GM10248 (cell line): ENCODE data around the gene B4GALNT2.
A peak's percentile ranks its signal among the peaks of the same experiment; 100 is the strongest.
"Not testable (repeated sequence)": the region's sequence is repeated elsewhere in the genome, so short reads cannot be mapped to it uniquely, and the experiment has no call there.

Source experiments
- CTCF ChIA-PET: fragments of 300-600 bp; sonication (Branson Sonifier 250); formaldehyde crosslinking; extraction: SDS; loops from one replicate; lab custom pipeline; 2021; ENCODE audit warnings: antibody characterized with exemption; lab: Yijun Ruan, JAX
- POLR2A ChIA-PET: fragments of 350-650 bp; sonication (Branson Sonifier 250); formaldehyde crosslinking; extraction: SDS; loops from one replicate; lab custom pipeline; 2020; ENCODE audit warnings: antibody characterized with exemption; lab: Yijun Ruan, JAX
- DNase-seq: peaks from one replicate; pipeline ENCODE4 v3.0.0; 2012; ENCODE audit errors: extremely low spot score
- TF ChIP-seq, protein P1 (sequence below): IDR thresholded peaks from 2 replicates; pipeline ENCODE4 v1.5.1; 2012; ENCODE audit warnings: mild to moderate bottlenecking, low read depth; ENCODE audit errors: extremely low read depth, missing control alignments, control extremely low read depth

B4GALNT2 gene

GRCh38 chr17:49168706-49169105 lies 36.1 kb downstream of the B4GALNT2 start:
- TF ChIP-seq, protein P1, sequence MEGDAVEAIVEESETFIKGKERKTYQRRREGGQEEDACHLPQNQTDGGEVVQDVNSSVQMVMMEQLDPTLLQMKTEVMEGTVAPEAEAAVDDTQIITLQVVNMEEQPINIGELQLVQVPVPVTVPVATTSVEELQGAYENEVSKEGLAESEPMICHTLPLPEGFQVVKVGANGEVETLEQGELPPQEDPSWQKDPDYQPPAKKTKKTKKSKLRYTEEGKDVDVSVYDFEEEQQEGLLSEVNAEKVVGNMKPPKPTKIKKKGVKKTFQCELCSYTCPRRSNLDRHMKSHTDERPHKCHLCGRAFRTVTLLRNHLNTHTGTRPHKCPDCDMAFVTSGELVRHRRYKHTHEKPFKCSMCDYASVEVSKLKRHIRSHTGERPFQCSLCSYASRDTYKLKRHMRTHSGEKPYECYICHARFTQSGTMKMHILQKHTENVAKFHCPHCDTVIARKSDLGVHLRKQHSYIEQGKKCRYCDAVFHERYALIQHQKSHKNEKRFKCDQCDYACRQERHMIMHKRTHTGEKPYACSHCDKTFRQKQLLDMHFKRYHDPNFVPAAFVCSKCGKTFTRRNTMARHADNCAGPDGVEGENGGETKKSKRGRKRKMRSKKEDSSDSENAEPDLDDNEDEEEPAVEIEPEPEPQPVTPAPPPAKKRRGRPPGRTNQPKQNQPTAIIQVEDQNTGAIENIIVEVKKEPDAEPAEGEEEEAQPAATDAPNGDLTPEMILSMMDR, result no peak
- CTCF ChIA-PET, result interaction anchor here (3.1 kb wide), 1 partner anchor 12 kb away, joined by 18 read pairs; no protein-coding TSS in a partner anchor
- POLR2A ChIA-PET, result no interaction called here
- DNase-seq, result no peak

DNA sequence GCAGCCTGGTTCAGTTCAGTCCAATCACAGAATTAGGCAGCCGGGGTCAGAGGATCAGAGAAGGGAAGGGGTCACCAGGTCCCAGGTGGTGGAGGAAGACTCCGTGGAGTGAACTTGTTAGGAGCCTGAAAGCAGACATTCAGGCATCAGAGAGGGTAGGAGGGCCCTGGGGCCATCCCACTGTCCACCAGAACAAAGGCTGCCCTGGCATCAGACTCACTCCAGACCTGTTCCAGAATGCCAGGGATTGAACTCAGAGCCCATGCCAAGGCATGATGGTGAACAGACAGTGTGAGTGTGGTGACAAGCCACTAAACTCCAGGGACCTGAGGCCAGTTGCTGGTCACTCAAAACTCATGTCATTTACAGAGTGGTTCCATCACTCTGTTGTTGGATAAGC lies 37.6 kb downstream of the B4GALNT2 start:
- POLR2A ChIA-PET, result no interaction called here
- CTCF ChIA-PET, result interaction anchor here (1.4 to 1.9 kb wide), 3 partner anchors 11 to 121 kb away, joined by 4 to 8 read pairs (median 6); no protein-coding TSS in a partner anchor

GRCh38 chr17:49170711-49171110 lies 38.1 kb downstream of the B4GALNT2 start:
- POLR2A ChIA-PET, DNase-seq: not testable (repeated sequence)
- CTCF ChIA-PET, result interaction anchor here (1.4 to 1.9 kb wide), 4 partner anchors 9 to 120 kb away, joined by 3 to 8 read pairs (median 5); no protein-coding TSS in a partner anchor

More for the DNA sequence above, 37.6 kb downstream of the B4GALNT2 start:
- TF ChIP-seq, protein P1, result no peak
- no peak for DNase-seq

GRCh38 chr17:49175978-49176377 lies 43.4 kb downstream of the B4GALNT2 start:
- POLR2A ChIA-PET, DNase-seq: not testable (repeated sequence)
- CTCF ChIA-PET, result interaction anchor here (0.8 kb wide), 1 partner anchor 52 kb away, joined by 5 read pairs; no protein-coding TSS in a partner anchor

DNA sequence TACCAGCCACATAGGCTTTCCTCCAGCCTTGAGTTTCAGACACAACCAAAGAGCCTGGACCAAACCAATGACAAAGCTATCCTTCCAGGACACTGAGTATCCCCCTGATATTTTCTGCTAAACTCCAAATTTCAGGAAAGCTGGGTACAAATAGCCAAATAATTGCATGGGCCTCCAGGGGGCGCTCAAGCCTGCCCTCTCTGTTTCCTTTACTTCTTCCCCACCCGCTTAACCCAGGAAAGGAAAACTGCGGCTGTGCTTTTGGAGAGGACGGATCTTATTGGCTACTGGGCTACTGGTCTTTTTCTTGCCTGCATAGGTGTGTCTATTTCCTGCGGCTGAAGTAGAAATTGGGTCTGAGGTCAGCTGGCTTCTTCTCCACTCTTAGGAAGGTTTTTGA lies 47.7 kb downstream of the B4GALNT2 start:
- TF ChIP-seq, protein P1, result peak; percentile 64
- DNase-seq, result peak; percentile 70
- ChIA-PET POLR2A (no interaction called here), CTCF (interaction anchor here (1.0 to 6.9 kb wide), 24 partner anchors 9 to 377 kb away, joined by 3 to 124 read pairs (median 6); partner anchors contain the start of genes ABI3, GNGT2 and PHOSPHO1)

DNA sequence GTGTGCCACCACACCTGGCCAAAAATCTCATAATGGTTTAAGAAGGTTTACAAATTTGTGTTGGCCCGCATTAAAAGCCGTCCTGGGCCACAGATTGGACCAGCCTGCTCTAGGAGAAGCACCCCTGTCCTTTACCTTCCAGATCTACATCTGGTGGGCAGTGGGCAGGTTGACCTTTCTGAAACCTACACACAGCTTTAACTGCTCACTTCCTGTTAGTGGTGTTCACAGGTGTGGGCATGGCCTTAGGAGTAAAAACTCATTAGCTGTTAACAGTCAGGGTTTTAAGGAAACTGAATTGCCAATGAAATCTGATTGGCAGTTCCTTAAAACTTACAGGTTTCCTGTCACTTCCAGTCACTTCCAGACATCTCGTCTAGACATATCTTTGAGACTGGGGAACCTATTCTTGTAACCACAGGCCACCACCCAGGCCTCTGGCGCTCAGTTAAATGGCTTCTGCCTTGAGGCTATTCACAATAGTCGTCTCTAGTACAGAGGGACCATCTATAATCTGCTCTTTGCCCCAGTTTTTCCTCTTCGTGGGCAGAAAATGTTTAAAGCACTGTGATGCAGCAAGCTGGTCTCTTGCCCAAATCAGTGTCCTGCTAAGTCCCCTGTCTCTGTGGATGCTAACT lies 48.5 kb downstream of the B4GALNT2 start:
- DNase-seq, result no peak
- CTCF ChIA-PET, result interaction anchor here (0.6 to 6.9 kb wide), 20 partner anchors 8 to 385 kb away, joined by 3 to 124 read pairs (median 7); partner anchors contain the start of genes ABI3, GNGT2 and PHOSPHO1
- POLR2A ChIA-PET, result no interaction called here
- TF ChIP-seq, protein P1, result no peak

- TF ChIP-seq, protein P1, result no peak
- CTCF ChIA-PET, result interaction anchor here (1.3 to 6.9 kb wide), 2 partner anchors 39 to 45 kb away, joined by 4 to 124 read pairs; partner anchors contain the start of gene PHOSPHO1
- DNase-seq, result no peak
- POLR2A ChIA-PET, result no interaction called here
Measured at GRCh38 chr17:49183341-49183740, 50.8 kb downstream of the B4GALNT2 start.
